Kidney epithelial cell (primary cell): ENCODE data around the gene UTF1. TPM values are rescaled to one million over a fixed set of nuclear protein-coding genes. Genes with fewer than 3 reads are reported as not detected.

Experiments
- DNase-seq: peaks from one replicate; pipeline ENCODE4 v3.0.0-alpha.2; 2010; ENCODE audit warnings: low read depth
- H3K27me3 ChIP-seq: 2 replicates; pipeline ENCODE4 v1.6.0; 2011; ENCODE audit warnings: low read length; ENCODE audit not compliant: control insufficient read depth, insufficient read depth
- H3K36me3 ChIP-seq: 2 replicates; pipeline ENCODE4 v1.5.1; 2011; ENCODE audit warnings: low read length; ENCODE audit not compliant: control insufficient read depth, insufficient read depth
- H3K4me3 ChIP-seq: 2 replicates; pipeline ENCODE4 v1.5.1; 2011; ENCODE audit warnings: low read depth, mild to moderate bottlenecking, control low read depth, low read length
- total RNA-seq: library from RNA; depleted of rRNA; stranded (reverse); fragments of >200 nt; gene quantifications from 2 replicates; pipeline ENCODE4 v1.2.3, GENCODE V29; 2015
- TF ChIP-seq, protein P1 (sequence below): IDR thresholded peaks from 2 replicates; pipeline ENCODE4 v1.5.1; 2011; ENCODE audit warnings: mild to moderate bottlenecking, moderate library complexity, low read length, control low read depth, inconsistent platforms; ENCODE audit not compliant: insufficient read depth, poor library complexity, severe bottlenecking

Gene UTF1, protein sequence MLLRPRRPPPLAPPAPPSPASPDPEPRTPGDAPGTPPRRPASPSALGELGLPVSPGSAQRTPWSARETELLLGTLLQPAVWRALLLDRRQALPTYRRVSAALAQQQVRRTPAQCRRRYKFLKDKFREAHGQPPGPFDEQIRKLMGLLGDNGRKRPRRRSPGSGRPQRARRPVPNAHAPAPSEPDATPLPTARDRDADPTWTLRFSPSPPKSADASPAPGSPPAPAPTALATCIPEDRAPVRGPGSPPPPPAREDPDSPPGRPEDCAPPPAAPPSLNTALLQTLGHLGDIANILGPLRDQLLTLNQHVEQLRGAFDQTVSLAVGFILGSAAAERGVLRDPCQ
- total RNA-seq: not detected in 2 replicates

DNA sequence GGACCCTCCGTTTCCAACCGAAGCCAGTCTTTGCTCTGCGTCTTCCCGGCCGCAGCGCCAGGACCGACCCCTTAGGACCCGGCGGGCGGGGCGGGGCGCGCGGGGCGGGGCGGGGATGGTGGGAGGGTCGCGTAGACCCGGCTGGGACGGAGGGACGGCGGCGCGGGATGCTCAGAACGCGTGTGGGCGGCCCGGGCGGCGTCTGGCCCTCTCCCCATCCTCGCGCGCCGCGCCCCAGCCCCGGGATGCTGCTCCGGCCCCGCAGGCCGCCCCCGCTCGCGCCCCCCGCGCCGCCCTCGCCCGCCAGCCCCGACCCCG is at the start of gene UTF1:
Gene UTF1 (plus strand): TSS at position 174 of the 318 bp plus-strand sequence. CDS start 72 bp downstream, at position 246.
- Histone ChIP-seq H3K4me3 (no peak within 1 kb of the TSS), H3K36me3 (no peaks in the 10 kb centered on the region), H3K27me3 (peaks cover 76% of the 10 kb centered on the region)
- TF ChIP-seq, protein P1, sequence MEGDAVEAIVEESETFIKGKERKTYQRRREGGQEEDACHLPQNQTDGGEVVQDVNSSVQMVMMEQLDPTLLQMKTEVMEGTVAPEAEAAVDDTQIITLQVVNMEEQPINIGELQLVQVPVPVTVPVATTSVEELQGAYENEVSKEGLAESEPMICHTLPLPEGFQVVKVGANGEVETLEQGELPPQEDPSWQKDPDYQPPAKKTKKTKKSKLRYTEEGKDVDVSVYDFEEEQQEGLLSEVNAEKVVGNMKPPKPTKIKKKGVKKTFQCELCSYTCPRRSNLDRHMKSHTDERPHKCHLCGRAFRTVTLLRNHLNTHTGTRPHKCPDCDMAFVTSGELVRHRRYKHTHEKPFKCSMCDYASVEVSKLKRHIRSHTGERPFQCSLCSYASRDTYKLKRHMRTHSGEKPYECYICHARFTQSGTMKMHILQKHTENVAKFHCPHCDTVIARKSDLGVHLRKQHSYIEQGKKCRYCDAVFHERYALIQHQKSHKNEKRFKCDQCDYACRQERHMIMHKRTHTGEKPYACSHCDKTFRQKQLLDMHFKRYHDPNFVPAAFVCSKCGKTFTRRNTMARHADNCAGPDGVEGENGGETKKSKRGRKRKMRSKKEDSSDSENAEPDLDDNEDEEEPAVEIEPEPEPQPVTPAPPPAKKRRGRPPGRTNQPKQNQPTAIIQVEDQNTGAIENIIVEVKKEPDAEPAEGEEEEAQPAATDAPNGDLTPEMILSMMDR: no peak
- no peak for DNase-seq

DNA sequence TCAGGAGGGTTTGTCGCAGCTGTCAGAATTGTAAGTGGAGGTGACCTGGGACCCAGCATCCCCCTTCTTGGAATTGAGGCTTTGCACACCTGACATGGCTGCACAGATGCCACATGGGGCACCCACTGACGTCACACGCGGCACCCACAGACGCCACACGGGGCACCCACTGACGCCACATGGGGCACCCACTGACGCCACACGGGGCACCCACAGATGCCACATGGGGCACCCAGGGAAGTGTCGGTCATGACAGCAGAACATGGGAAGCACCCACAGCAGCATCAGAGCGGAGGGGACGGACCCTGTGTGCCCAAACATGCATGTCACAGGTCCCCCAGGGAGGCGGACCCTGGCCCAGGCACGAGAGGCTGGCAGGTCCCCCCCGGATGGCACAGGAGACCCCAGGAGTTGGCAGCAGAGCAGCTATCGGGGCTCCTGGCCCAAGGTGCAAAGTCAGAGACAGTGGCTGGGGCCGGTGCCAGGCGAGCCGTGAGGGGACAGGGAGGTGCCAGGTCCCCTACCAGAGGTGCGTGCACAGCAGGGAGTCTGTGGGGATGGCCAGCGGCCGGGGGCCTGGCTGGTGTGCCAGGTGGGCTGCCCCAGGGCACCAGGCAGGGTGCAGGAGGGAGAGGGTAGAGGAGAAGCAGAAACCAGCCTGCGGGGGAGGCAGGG is 48.9 kb upstream of the UTF1 start:
- no peak for DNase-seq
- Histone ChIP-seq H3K4me3 (no peak overlapping the region), H3K36me3 (no peaks in the 10 kb centered on the region), H3K27me3 (peaks cover 10% of the 10 kb centered on the region)
- TF ChIP-seq, protein P1: no peak

DNA sequence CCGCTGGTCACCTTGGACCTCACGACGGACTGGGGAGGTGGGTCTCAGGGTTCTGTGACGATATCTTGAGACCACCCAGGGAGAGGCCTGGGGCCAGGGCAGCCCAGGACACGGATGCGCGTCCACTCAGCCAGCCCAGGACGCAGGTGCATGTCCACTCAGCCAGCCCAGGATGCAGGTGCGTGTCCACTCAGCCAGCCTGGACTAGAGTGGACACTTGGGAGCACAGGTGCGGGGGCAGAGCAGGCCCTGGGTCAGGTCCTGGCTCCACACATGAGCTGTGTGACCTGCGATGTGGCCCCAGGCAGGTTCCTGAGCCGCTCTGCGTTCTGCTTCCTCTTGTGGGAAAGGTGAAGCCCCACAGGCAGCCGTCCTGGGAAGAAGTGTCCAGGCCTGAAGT is 47.8 kb upstream of the UTF1 start:
- TF ChIP-seq, protein P1: no peak
- Histone ChIP-seq H3K27me3 (peaks cover 21% of the 10 kb centered on the region), H3K36me3 (no peaks in the 10 kb centered on the region), H3K4me3 (no peak overlapping the region)
- DNase-seq: no peak

DNA sequence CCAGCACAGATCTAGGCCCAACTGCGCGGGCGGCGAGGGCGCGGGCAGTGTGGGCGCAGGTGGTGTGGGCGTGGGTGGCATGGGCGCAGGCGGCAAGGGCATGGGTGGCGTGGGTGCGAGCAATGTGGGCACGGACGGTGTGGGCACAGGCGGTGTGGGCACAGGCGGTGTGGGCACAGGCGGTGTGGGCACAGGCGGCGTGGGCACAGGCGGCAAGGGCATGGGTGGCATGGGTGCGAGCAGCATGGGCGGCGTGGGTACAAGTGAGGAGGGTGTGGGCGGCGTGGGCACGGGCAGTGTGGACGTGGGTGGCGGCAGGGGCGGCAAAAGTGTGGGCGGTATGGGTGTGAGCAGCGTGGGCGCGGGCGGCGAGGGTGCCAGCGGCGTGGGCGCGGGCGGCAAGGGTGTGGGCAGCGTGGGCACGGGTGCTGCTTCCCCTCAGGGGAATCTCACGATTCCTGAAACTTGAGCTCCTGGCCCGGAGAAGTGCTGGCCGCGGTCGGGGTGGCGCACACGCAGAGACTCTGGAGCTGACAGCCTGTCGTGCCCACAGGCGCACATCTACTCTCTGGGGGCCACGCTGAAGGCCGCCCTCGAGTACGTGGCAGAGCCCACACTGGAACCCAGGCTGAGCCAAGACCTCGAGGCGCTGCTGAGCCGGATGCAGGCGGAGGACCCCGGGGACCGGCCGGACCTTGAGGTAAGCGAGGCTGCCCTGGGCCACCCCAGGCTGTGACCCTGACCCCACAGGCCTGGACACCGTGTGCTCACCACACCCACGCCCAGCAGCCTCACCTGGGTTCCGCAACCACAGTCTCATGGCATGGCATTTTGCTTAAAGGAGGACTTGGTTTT is 47.0 kb upstream of the UTF1 start:
- Histone ChIP-seq H3K27me3 (peaks cover 27% of the 10 kb centered on the region), H3K4me3 (no peak overlapping the region), H3K36me3 (no peaks in the 10 kb centered on the region)
- no peak for DNase-seq
- TF ChIP-seq, protein P1: no peak

DNA sequence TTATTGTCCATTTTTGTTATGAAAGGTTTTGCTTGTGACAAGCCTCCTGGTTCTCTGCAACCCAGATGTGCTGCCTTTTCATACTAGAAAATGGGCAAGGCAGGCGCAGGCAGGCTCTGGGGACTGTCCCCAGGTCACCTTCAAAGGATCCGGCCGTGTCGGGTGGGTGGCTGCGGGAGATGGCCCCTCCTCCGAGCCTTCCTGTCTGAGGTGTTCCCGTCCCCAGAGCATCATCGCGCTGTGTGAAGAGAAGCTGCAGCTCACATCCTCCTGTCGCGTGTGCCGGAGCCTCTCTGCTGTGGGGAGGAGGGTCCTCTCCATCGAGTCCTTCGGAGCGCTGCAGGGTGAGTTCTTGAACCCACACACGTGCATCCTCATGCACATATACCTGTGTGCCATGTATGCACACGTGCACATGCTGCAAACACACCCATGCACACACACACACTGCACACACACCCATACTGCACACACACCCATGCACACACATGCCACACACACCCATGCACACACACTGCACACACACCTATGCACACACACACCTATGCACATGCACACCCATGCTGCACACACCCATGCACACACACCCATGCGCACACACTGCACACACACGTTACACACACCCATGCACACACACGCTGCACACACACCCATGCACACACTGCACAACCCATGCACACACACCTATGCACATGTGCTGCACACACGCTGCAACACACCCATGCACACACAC is 46.2 kb upstream of the UTF1 start:
- peaks cover 31% of the 10 kb centered on the region for H3K27me3 ChIP-seq
- TF ChIP-seq, protein P1: no peak
- DNase-seq: no peak

More for the DNA sequence above, 46.2 kb upstream of the UTF1 start:
- Histone ChIP-seq H3K4me3 (no peak overlapping the region), H3K36me3 (no peaks in the 10 kb centered on the region)
